Brain microvascular endothelial cell (primary cell): Measurements from ENCODE around the gene MYO1B.

ENCODE experiments used
- DNase-seq: peaks from one replicate; pipeline ENCODE4 v3.0.0-alpha.2; 2020
- H3K27ac ChIP-seq: fragments of 250-450 bp; sonication (Bioruptor Pico); 2 replicates; pipeline ENCODE4 v1.5.1; 2020; ENCODE audit warnings: mild to moderate bottlenecking, moderate library complexity
- H3K27me3 ChIP-seq: fragments of 250-450 bp; sonication (Bioruptor Pico); replicated peaks from 2 replicates; pipeline ENCODE4 v1.5.1; 2020; ENCODE audit warnings: mild to moderate bottlenecking
- H3K36me3 ChIP-seq: fragments of 250-450 bp; sonication (Bioruptor Pico); replicated peaks from 2 replicates; pipeline ENCODE4 v1.5.1; 2020; ENCODE audit warnings: mild to moderate bottlenecking
- H3K4me3 ChIP-seq: 2 replicates; pipeline ENCODE4 v1.5.1; 2011; ENCODE audit warnings: low read depth, mild to moderate bottlenecking, control low read depth, low read length, moderate library complexity
- CTCF ChIP-seq: IDR thresholded peaks from 2 replicates; pipeline ENCODE4 v1.5.1; 2011; ENCODE audit warnings: low read depth, mild to moderate bottlenecking, moderate library complexity, low read length, control low read depth, inconsistent platforms; ENCODE audit errors: missing control alignments
- in situ Hi-C: cut with HindIII; loops from 2 replicates; pipeline ENCODE4 v1.10.0; 2017; ENCODE audit warnings: low sequenced_read_pairs, low pct_ligation_motif_present

Gene MYO1B

GRCh38 chr2:191304939-191305875 lies 60.0 kb downstream of the MYO1B start:
- H3K4me3 ChIP-seq = no peak overlapping the region
- no peak for TF ChIP-seq CTCF
- DNase-seq = no peak
- in situ Hi-C loops = no loop called here
- H3K27me3 ChIP-seq = no peaks in the 10 kb centered on the region
- no peak overlapping the region for H3K27ac ChIP-seq
- H3K36me3 ChIP-seq = no peaks in the 10 kb centered on the region

GRCh38 chr2:191308026-191308425 lies 62.8 kb downstream of the MYO1B start:
- H3K27ac ChIP-seq = no peak overlapping the region
- H3K36me3 ChIP-seq = no peaks in the 10 kb centered on the region
- in situ Hi-C loops = no loop called here
- H3K4me3 ChIP-seq = no peak overlapping the region
- no peak for TF ChIP-seq CTCF
- H3K27me3 ChIP-seq = no peaks in the 10 kb centered on the region
- no peak for DNase-seq

- in situ Hi-C loops = no loop called here
- TF ChIP-seq CTCF = no peak
- H3K27ac ChIP-seq = no peak overlapping the region
- H3K4me3 ChIP-seq = no peak overlapping the region
- DNase-seq = no peak
- H3K27me3 ChIP-seq = no peaks in the 10 kb centered on the region
- no peaks in the 10 kb centered on the region for H3K36me3 ChIP-seq
Measured at GRCh38 chr2:191311156-191311555, 66.0 kb downstream of the MYO1B start.

GRCh38 chr2:191311627-191312026 lies 66.4 kb downstream of the MYO1B start:
- Histone ChIP-seq H3K27ac (no peak overlapping the region), H3K27me3 (no peaks in the 10 kb centered on the region), H3K4me3 (no peak overlapping the region), H3K36me3 (no peaks in the 10 kb centered on the region)
- TF ChIP-seq CTCF = no peak
- DNase-seq = peak; percentile 41
- in situ Hi-C loops = no loop called here

GRCh38 chr2:191312163-191312562 lies 67.0 kb downstream of the MYO1B start:
- no peak for DNase-seq
- in situ Hi-C loops = no loop called here
- TF ChIP-seq CTCF = no peak
- Histone ChIP-seq H3K36me3 (no peaks in the 10 kb centered on the region), H3K4me3 (no peak overlapping the region), H3K27me3 (no peaks in the 10 kb centered on the region), H3K27ac (no peak overlapping the region)
